WERI-Rb-1 (cell line): ENCODE results near the gene LRBA.

Experiments used
- DNase-seq: peaks from one replicate; pipeline ENCODE4 v3.0.0-alpha.2; 2020
- H3K27ac ChIP-seq: fragments of 250-450 bp; sonication (Bioruptor Pico); 2 replicates; pipeline ENCODE4 v1.5.1; 2020; ENCODE audit warnings: mild to moderate bottlenecking, moderate library complexity
- H3K27me3 ChIP-seq: fragments of 250-450 bp; sonication (Bioruptor Pico); 2 replicates; pipeline ENCODE4 v1.5.1; 2021; ENCODE audit warnings: mild to moderate bottlenecking, low read depth, moderate library complexity; ENCODE audit not compliant: insufficient read depth, severe bottlenecking
- H3K36me3 ChIP-seq: fragments of 250-450 bp; sonication (Bioruptor Pico); 2 replicates; pipeline ENCODE4 v1.5.1; 2020; ENCODE audit warnings: mild to moderate bottlenecking, moderate library complexity
- H3K4me3 ChIP-seq: 2 replicates; pipeline ENCODE4 v1.5.1; 2011; ENCODE audit warnings: low read depth, mild to moderate bottlenecking, control low read depth, low read length
- H3K9me3 ChIP-seq: fragments of 250-450 bp; sonication (Bioruptor Pico); 2 replicates; pipeline ENCODE4 v1.5.1; 2021; ENCODE audit warnings: mild to moderate bottlenecking, moderate library complexity; ENCODE audit not compliant: severe bottlenecking
- CTCF ChIP-seq: IDR thresholded peaks from 2 replicates; pipeline ENCODE4 v1.5.1; 2011; ENCODE audit warnings: low read depth, mild to moderate bottlenecking, control low read depth, inconsistent platforms, low read length

The LRBA gene

GRCh38 chr4:150357829-150358228, 657.3 kb downstream of the LRBA start:
- Histone ChIP-seq H3K36me3 (no peaks in the 10 kb centered on the region), H3K27me3 (no peaks in the 10 kb centered on the region), H3K9me3 (no peaks in the 10 kb centered on the region), H3K4me3 (no peak overlapping the region), H3K27ac (no peak overlapping the region)
- DNase-seq: no peak
- no peak for TF ChIP-seq CTCF

- Histone ChIP-seq H3K36me3 (no peaks in the 10 kb centered on the region), H3K4me3 (no peak overlapping the region), H3K27me3 (no peaks in the 10 kb centered on the region), H3K9me3 (no peaks in the 10 kb centered on the region), H3K27ac (no peak overlapping the region)
- DNase-seq: no peak
- no peak for TF ChIP-seq CTCF
These were observed 659.1 kb downstream of the LRBA start for GRCh38 chr4:150355858-150356455.

GRCh38 chr4:150355418-150355817, 659.7 kb downstream of the LRBA start:
- Histone ChIP-seq H3K27ac (no peak overlapping the region), H3K27me3 (no peaks in the 10 kb centered on the region), H3K9me3 (no peaks in the 10 kb centered on the region), H3K4me3 (no peak overlapping the region), H3K36me3 (no peaks in the 10 kb centered on the region)
- no peak for TF ChIP-seq CTCF
- DNase-seq: no peak

GRCh38 chr4:150354214-150354796, 660.8 kb downstream of the LRBA start:
- H3K27ac ChIP-seq: no peak overlapping the region
- no peak overlapping the region for H3K4me3 ChIP-seq
- H3K36me3 ChIP-seq: no peaks in the 10 kb centered on the region
- no peaks in the 10 kb centered on the region for H3K9me3 ChIP-seq
- TF ChIP-seq CTCF: no peak
- DNase-seq: no peak
- no peaks in the 10 kb centered on the region for H3K27me3 ChIP-seq

- TF ChIP-seq CTCF: no peak
- Histone ChIP-seq H3K27ac (no peak overlapping the region), H3K27me3 (no peaks in the 10 kb centered on the region), H3K9me3 (no peaks in the 10 kb centered on the region), H3K36me3 (no peaks in the 10 kb centered on the region), H3K4me3 (no peak overlapping the region)
- no peak for DNase-seq
These were observed 667.0 kb downstream of the LRBA start for GRCh38 chr4:150348079-150348478.

- H3K36me3 ChIP-seq: no peaks in the 10 kb centered on the region
- H3K4me3 ChIP-seq: no peak overlapping the region
- no peak overlapping the region for H3K27ac ChIP-seq
- H3K9me3 ChIP-seq: no peaks in the 10 kb centered on the region
- TF ChIP-seq CTCF: no peak
- no peak for DNase-seq
- no peaks in the 10 kb centered on the region for H3K27me3 ChIP-seq
These were observed 669.8 kb downstream of the LRBA start for GRCh38 chr4:150345207-150345744.
